IMR-90 (cell line): Measurements from ENCODE around the gene FLNA. TPM values are rescaled to one million over a fixed set of nuclear protein-coding genes. Genes with fewer than 3 reads are reported as not detected.

Experiments used
- ATAC-seq: fragments of 200-7000 bp; cut with Tn5 transposase; 2 replicates; pipeline ENCODE4 v1.9.1; 2020; ENCODE audit warnings: low read depth, mild to moderate bottlenecking, moderate library complexity
- BruUV-seq: library from RNA; stranded (reverse); fragments of 400-500 nt; replicated peaks from 2 replicates; lab custom pipeline; 2021; lab: Mats Ljungman, UMichigan
- CTCF ChIA-PET: fragments of 300-600 bp; formaldehyde crosslinking; extraction: SDS; loops from one replicate; lab custom pipeline; 2021; ENCODE audit warnings: antibody characterized with exemption; lab: Yijun Ruan, JAX
- POLR2A ChIA-PET: fragments of 300-600 bp; sonication (Branson Sonifier 250); formaldehyde crosslinking; loops from one replicate; lab custom pipeline; 2022; ENCODE audit warnings: antibody characterized with exemption; ENCODE audit not compliant: unreplicated experiment; lab: Charles Lee
- DNase-seq: peaks from one replicate; pipeline ENCODE4 v3.0.0; 2013
- H2AFZ ChIP-seq: replicated peaks from 2 replicates; pipeline ENCODE3; 2013; ENCODE audit warnings: low read length, mild to moderate bottlenecking; ENCODE audit not compliant: poor library complexity
- H2AK5ac ChIP-seq: 2 replicates; pipeline ENCODE4 v1.6.1; 2013; ENCODE audit warnings: low read depth, low read length, inconsistent platforms
- H2AK9ac ChIP-seq: replicated peaks from 2 replicates; pipeline ENCODE3; 2013; ENCODE audit warnings: mild to moderate bottlenecking, low read depth, low read length, moderate library complexity; ENCODE audit not compliant: poor library complexity
- H2BK120ac ChIP-seq: 2 replicates; pipeline ENCODE4 v1.6.1; 2013; ENCODE audit warnings: low read depth, low read length, inconsistent platforms
- H2BK15ac ChIP-seq: 3 replicates; pipeline ENCODE4 v1.6.1; 2013; ENCODE audit warnings: low read depth, low read length, inconsistent platforms
- H2BK20ac ChIP-seq: 2 replicates; pipeline ENCODE4 v1.6.1; 2013; ENCODE audit warnings: low read depth, mild to moderate bottlenecking, inconsistent platforms, low read length, moderate library complexity
- H2BK5ac ChIP-seq: 2 replicates; pipeline ENCODE4 v1.6.1; 2013; ENCODE audit warnings: mild to moderate bottlenecking, low read depth, low read length, inconsistent platforms; ENCODE audit not compliant: poor library complexity, severe bottlenecking
- H3K14ac ChIP-seq: replicated peaks from 2 replicates; pipeline ENCODE4 v1.6.1; 2013; ENCODE audit warnings: low read depth, low read length, inconsistent platforms
- H3K18ac ChIP-seq: 2 replicates; pipeline ENCODE4 v1.6.1; 2013; ENCODE audit warnings: low read depth, low read length, control low read depth
- H3K23ac ChIP-seq: 2 replicates; pipeline ENCODE4 v1.6.1; 2013; ENCODE audit warnings: low read depth, low read length, inconsistent platforms
- H3K27ac ChIP-seq: 2 replicates; pipeline ENCODE4 v1.5.1; 2013; ENCODE audit warnings: mild to moderate bottlenecking, control low read depth, low read length; ENCODE audit not compliant: insufficient read depth
- H3K27me3 ChIP-seq: 2 replicates; pipeline ENCODE4 v1.6.1; 2013; ENCODE audit warnings: low read length; ENCODE audit not compliant: control insufficient read depth, insufficient read depth
- H3K36me3 ChIP-seq: 2 replicates; pipeline ENCODE4 v1.6.1; 2013; ENCODE audit warnings: low read length, mixed read lengths; ENCODE audit not compliant: control insufficient read depth, insufficient read depth
- H3K4ac ChIP-seq: 2 replicates; pipeline ENCODE4 v1.6.1; 2013; ENCODE audit warnings: low read depth, low read length, inconsistent platforms
- H3K4me1 ChIP-seq: 2 replicates; pipeline ENCODE4 v1.6.1; 2013; ENCODE audit warnings: low read length, mixed read lengths; ENCODE audit not compliant: control insufficient read depth, insufficient read depth
- H3K4me2 ChIP-seq: 2 replicates; pipeline ENCODE4 v1.6.1; 2013; ENCODE audit warnings: low read depth, mild to moderate bottlenecking, control low read depth, low read length, moderate library complexity
- H3K4me3 ChIP-seq: 2 replicates; pipeline ENCODE4 v1.5.1; 2013; ENCODE audit warnings: low read depth, mild to moderate bottlenecking, control low read depth, low read length, moderate library complexity; ENCODE audit not compliant: insufficient read depth
- H3K56ac ChIP-seq: 2 replicates; pipeline ENCODE4 v1.6.1; 2013; ENCODE audit warnings: low read length, inconsistent platforms; ENCODE audit not compliant: insufficient read depth; ENCODE audit errors: extremely low read depth
- H3K79me1 ChIP-seq, 2 experiments: 2 replicates each; pipeline ENCODE4 v1.6.1; 2013; ENCODE audit warnings: low read length in 2 of 2, inconsistent platforms in 1 of 2, low read depth in 1 of 2
- H3K9ac ChIP-seq: 2 replicates; pipeline ENCODE4 v1.6.1; 2013; ENCODE audit warnings: low read depth, low read length, control low read depth
- H3K9me1 ChIP-seq: 2 replicates; pipeline ENCODE4 v1.6.1; 2013; ENCODE audit warnings: low read length, inconsistent platforms; ENCODE audit not compliant: insufficient read depth
- H3K9me3 ChIP-seq: 2 replicates; pipeline ENCODE4 v1.6.1; 2013; ENCODE audit warnings: low read length; ENCODE audit not compliant: control insufficient read depth, insufficient read depth
- H4K20me1 ChIP-seq: 2 replicates; pipeline ENCODE4 v1.6.1; 2013; ENCODE audit warnings: low read length, inconsistent platforms; ENCODE audit not compliant: insufficient read depth
- H4K5ac ChIP-seq: 2 replicates; pipeline ENCODE4 v1.6.1; 2013; ENCODE audit warnings: mild to moderate bottlenecking, low read depth, low read length, control low read depth
- H4K8ac ChIP-seq, 2 experiments: 2 replicates each; pipeline ENCODE4 v1.6.1; 2013; ENCODE audit warnings: low read depth in 2 of 2, low read length in 2 of 2, control low read depth in 1 of 2, inconsistent platforms in 1 of 2
- H4K91ac ChIP-seq: 2 replicates; pipeline ENCODE4 v1.6.1; 2013; ENCODE audit warnings: low read depth, low read length, inconsistent platforms; ENCODE audit not compliant: insufficient read depth
- BHLHE40 ChIP-seq: fragments of 150-350 bp; IDR thresholded peaks from 2 replicates; pipeline ENCODE4 v1.6.1; 2016; ENCODE audit warnings: mild to moderate bottlenecking, low read depth, low read length
- CHD1 ChIP-seq: IDR thresholded peaks from 2 replicates; pipeline ENCODE4 v1.6.1; 2012; ENCODE audit warnings: low read depth, low read length, improper control_type of control experiment
- FOS ChIP-seq: fragments of 150-350 bp; IDR thresholded peaks from 2 replicates; pipeline ENCODE4 v1.6.1; 2016; ENCODE audit warnings: low read depth, low read length
- MAFK ChIP-seq: IDR thresholded peaks from 2 replicates; pipeline ENCODE4 v1.6.1; 2012; ENCODE audit warnings: low read depth, low read length, improper control_type of control experiment
- MAZ ChIP-seq: IDR thresholded peaks from 2 replicates; pipeline ENCODE4 v1.6.1; 2012; ENCODE audit warnings: low read depth, mild to moderate bottlenecking, low read length, improper control_type of control experiment, moderate library complexity, borderline replicate concordance
- MXI1 ChIP-seq: IDR thresholded peaks from 2 replicates; pipeline ENCODE4 v1.6.1; 2012; ENCODE audit warnings: low read depth, mild to moderate bottlenecking, low read length, moderate library complexity, borderline replicate concordance
- NFE2L2 ChIP-seq: fragments of 150-350 bp; IDR thresholded peaks from 2 replicates; pipeline ENCODE4 v1.6.1; 2016; ENCODE audit warnings: low read depth, mild to moderate bottlenecking, low read length
- RAD21 ChIP-seq: IDR thresholded peaks from 2 replicates; pipeline ENCODE4 v1.6.1; 2012; ENCODE audit warnings: low read length, improper control_type of control experiment
- RCOR1 ChIP-seq: IDR thresholded peaks from 2 replicates; pipeline ENCODE4 v1.6.1; 2012; ENCODE audit warnings: mild to moderate bottlenecking, low read length, improper control_type of control experiment; ENCODE audit not compliant: insufficient replicate concordance
- RFX5 ChIP-seq: IDR thresholded peaks from 2 replicates; pipeline ENCODE4 v1.8.0; 2012; ENCODE audit warnings: low read depth, mild to moderate bottlenecking, low read length, moderate library complexity
- SMC3 ChIP-seq: fragments of 150-350 bp; IDR thresholded peaks from 2 replicates; pipeline ENCODE4 v1.6.1; 2016; ENCODE audit warnings: low read depth, mild to moderate bottlenecking, antibody characterized with exemption, low read length, moderate library complexity
- WGBS, 2 experiments: methylation state at CpG; one replicate each; pipeline versions ENCODE4 v1.1.5 to v1.1.7; 2013; ENCODE audit warnings: missing lambda C conversion rate in 2 of 2; ENCODE audit not compliant: insufficient read length in 1 of 2; ENCODE audit errors: extremely low coverage in 2 of 2; 5-methylcytosine and 5-hydroxymethylcytosine counted together
- dilution Hi-C: fragments of 300-500 bp; cut with HindIII; formaldehyde crosslinking; loops from one replicate; pipeline ENCODE4 v1.14.3; 2018; ENCODE audit warnings: low sequenced_read_pairs; ENCODE audit not compliant: unreplicated experiment
- in situ Hi-C: fragments of 300-500 bp; cut with MboI; formaldehyde crosslinking; loops from 3 replicates; pipeline ENCODE4 v1.14.3; 2019; ENCODE audit warnings: low sequenced_read_pairs, inconsistent platforms, mixed read lengths
- intact Hi-C: fragments of 100-400 bp; cut with micrococcal nuclease; formaldehyde crosslinking; loops from 2 replicates; pipeline ENCODE4 v1.10.0; 2022
- polyA plus RNA-seq, 3 experiments: library from polyadenylated mRNA; depleted of rRNA; stranded (reverse); fragments of >200 nt; gene quantifications; 2 replicates each; pipeline ENCODE4 v1.2.3, GENCODE V29; 2012; ENCODE audit warnings: low replicate concordance in 1 of 3
- total RNA-seq: library from RNA; depleted of rRNA; stranded (reverse); fragments of >200 nt; gene quantifications from 2 replicates; pipeline ENCODE4 v1.2.3, GENCODE V29; 2012
- TF ChIP-seq, protein P1 (sequence below): fragments of 150-350 bp; IDR thresholded peaks from 2 replicates; pipeline ENCODE4 v1.6.1; 2017; ENCODE audit warnings: mild to moderate bottlenecking, antibody characterized with exemption, low read length, low read depth
- TF ChIP-seq, protein P2 (sequence below): fragments of 150-350 bp; IDR thresholded peaks from 2 replicates; pipeline ENCODE4 v1.6.1; 2016; ENCODE audit warnings: low read depth, mild to moderate bottlenecking, low read length, moderate library complexity, borderline replicate concordance

The FLNA gene
- total and polyA plus RNA-seq, 2 of the 4 experiments (the other 2 are of a cell fraction), result 1,356 to 1,357 TPM

DNA sequence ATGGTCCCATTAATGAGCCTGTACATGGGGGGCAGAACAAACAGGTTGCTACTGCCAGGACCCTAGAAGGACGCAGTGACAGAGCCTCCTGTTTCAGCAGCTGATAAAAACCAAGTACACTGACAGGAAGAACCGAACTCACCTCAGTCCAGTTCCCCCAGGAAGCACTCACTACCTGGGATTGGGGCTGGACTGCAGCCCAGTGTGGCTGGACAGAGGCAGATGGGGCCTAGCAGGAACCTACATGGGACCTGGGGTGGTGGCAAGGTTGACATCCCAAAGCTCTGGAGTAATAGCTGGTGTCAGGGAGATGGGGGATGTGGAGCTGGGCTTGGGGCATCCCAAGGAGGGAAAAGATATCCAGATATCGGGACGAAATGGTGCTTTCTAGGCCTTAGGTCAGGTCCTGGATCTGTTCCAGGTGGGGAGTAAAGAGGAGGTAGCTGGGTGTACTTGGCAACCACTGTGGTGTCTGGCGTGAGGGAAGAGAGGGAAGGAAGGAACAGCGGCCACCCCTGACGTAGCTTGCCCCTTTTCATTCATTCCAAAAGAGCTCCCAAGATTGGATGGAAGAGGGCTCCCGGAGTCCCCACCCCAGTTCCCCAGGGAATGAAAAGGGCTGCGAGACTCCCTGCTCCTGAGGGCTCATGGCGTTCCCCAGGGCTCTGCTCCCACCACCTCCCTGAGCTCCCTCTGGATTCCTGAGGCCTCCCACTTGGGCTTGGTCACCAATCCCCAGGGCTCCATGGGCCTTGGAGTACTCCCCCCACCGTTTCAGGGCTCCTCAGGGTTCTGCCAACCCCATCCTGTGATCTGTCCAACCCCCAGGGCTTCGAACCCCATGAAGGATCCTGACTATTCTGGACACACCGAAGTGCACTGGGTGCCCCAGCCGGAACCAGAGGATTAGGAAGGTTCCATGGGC is 9.2 kb upstream of the FLNA start:
- Histone ChIP-seq H3K18ac (no peak overlapping the region), H3K9ac (no peak overlapping the region), H3K79me1 (peaks cover 0 to 19% of the 10 kb centered on the region in 2 experiments; a peak in 2 of 4 replicates), H2BK20ac (no peak overlapping the region), H3K27ac (no peak overlapping the region), H2AK5ac (no peak overlapping the region), H3K4me1 (peaks cover 2% of the 10 kb centered on the region; the same call in 1 of the 2 replicates), H4K20me1 (peaks cover 17% of the 10 kb centered on the region), H2AK9ac (no peak overlapping the region), H2BK5ac (no peak overlapping the region), H3K23ac (no peak overlapping the region), H3K4me3 (no peak overlapping the region), H3K9me3 (no peaks in the 10 kb centered on the region), H2AFZ (no peak overlapping the region), H4K5ac (no peak overlapping the region), H3K9me1 (no peaks in the 10 kb centered on the region), H3K27me3 (no peaks in the 10 kb centered on the region), H3K4ac (no peak overlapping the region), H4K91ac (no peak overlapping the region), H2BK15ac (no peak overlapping the region), H2BK120ac (no peak overlapping the region), H3K4me2 (no peak overlapping the region), H4K8ac (no peak overlapping the region), H3K14ac (no peak overlapping the region), H3K36me3 (peaks cover 11% of the 10 kb centered on the region; the same call in 1 of the 2 replicates), H3K56ac (no peak overlapping the region)
- CTCF ChIA-PET, result interaction anchor here (0.5 to 1.6 kb wide), 3 partner anchors 8 to 15 kb away, joined by 3 to 4 read pairs (median 4); partner anchors contain the start of gene RPL10
- intact Hi-C loops, result no loop called here
- no peak for ATAC-seq
- WGBS, 2 experiments, result 94% methylated on average over 2 of the region's 14 CpGs; no CpG with 5 or more reads in 1 of the 2 experiments
- in situ Hi-C loops, result no loop called here
- BruUV-seq, result no TSS peak
- POLR2A ChIA-PET, result no interaction called here
- dilution Hi-C loops, result no loop called here
- DNase-seq, result no peak
- TF ChIP-seq FOS (no peak), SMC3 (no peak), BHLHE40 (no peak), NFE2L2 (no peak), CHD1 (no peak), MAZ (no peak), RCOR1 (no peak), RAD21 (no peak), MAFK (no peak), RFX5 (no peak), MXI1 (no peak)
- TF ChIP-seq, protein P1, sequence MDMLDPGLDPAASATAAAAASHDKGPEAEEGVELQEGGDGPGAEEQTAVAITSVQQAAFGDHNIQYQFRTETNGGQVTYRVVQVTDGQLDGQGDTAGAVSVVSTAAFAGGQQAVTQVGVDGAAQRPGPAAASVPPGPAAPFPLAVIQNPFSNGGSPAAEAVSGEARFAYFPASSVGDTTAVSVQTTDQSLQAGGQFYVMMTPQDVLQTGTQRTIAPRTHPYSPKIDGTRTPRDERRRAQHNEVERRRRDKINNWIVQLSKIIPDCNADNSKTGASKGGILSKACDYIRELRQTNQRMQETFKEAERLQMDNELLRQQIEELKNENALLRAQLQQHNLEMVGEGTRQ, result no peak
- TF ChIP-seq, protein P2, sequence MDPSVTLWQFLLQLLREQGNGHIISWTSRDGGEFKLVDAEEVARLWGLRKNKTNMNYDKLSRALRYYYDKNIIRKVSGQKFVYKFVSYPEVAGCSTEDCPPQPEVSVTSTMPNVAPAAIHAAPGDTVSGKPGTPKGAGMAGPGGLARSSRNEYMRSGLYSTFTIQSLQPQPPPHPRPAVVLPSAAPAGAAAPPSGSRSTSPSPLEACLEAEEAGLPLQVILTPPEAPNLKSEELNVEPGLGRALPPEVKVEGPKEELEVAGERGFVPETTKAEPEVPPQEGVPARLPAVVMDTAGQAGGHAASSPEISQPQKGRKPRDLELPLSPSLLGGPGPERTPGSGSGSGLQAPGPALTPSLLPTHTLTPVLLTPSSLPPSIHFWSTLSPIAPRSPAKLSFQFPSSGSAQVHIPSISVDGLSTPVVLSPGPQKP, result no peak
